ENCODE data around the gene BLVRA. TPM values are rescaled to one million over a fixed set of nuclear protein-coding genes. Genes with fewer than 3 reads are reported as not detected.

Gene BLVRA
- total RNA-seq, 4 donors from 2014 or later: 24.4 to 43.9 (median 29.2) TPM

GRCh38 chr7:43790006-43790405 lies 31.5 kb downstream of the BLVRA start:
- Histone ChIP-seq H3K27me3 (no peaks in the 10 kb centered on the region), H3K36me3 (peaks cover 53% of the 10 kb centered on the region), H3K9me3 (no peaks in the 10 kb centered on the region), H3K4me3 (no peak overlapping the region), H3K27ac (no peak overlapping the region), H3K4me1 (peaks cover 3% of the 10 kb centered on the region)
- WGBS: 97% methylated on average over 5 of the region's 5 CpGs
- no peak for TF ChIP-seq EP300 (IDR thresholded peaks at IDR 0.05)
- TF ChIP-seq, protein P1, sequence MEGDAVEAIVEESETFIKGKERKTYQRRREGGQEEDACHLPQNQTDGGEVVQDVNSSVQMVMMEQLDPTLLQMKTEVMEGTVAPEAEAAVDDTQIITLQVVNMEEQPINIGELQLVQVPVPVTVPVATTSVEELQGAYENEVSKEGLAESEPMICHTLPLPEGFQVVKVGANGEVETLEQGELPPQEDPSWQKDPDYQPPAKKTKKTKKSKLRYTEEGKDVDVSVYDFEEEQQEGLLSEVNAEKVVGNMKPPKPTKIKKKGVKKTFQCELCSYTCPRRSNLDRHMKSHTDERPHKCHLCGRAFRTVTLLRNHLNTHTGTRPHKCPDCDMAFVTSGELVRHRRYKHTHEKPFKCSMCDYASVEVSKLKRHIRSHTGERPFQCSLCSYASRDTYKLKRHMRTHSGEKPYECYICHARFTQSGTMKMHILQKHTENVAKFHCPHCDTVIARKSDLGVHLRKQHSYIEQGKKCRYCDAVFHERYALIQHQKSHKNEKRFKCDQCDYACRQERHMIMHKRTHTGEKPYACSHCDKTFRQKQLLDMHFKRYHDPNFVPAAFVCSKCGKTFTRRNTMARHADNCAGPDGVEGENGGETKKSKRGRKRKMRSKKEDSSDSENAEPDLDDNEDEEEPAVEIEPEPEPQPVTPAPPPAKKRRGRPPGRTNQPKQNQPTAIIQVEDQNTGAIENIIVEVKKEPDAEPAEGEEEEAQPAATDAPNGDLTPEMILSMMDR (IDR thresholded peaks at IDR 0.05): no peak
- TF ChIP-seq POLR2AphosphoS5 (IDR thresholded peaks at IDR 0.05): no peak
- no peak for TF ChIP-seq POLR2A (IDR thresholded peaks at IDR 0.05)
- no peak for DNase-seq (ENCODE audit: low spot score in 2 of 2)

GRCh38 chr7:43790834-43791233 lies 32.4 kb downstream of the BLVRA start:
- H3K27ac ChIP-seq: no peak overlapping the region
- no peak for DNase-seq (ENCODE audit: low spot score in 2 of 2)
- H3K36me3 ChIP-seq: peaks cover 57% of the 10 kb centered on the region
- 94% methylated on average over 5 of the region's 5 CpGs for WGBS
- no peaks in the 10 kb centered on the region for H3K9me3 ChIP-seq
- H3K4me1 ChIP-seq: no peaks in the 10 kb centered on the region
- no peak overlapping the region for H3K4me3 ChIP-seq
- H3K27me3 ChIP-seq: no peaks in the 10 kb centered on the region
- TF ChIP-seq, protein P1 (IDR thresholded peaks at IDR 0.05): no peak
- TF ChIP-seq POLR2A (IDR thresholded peaks at IDR 0.05) (no peak), POLR2AphosphoS5 (IDR thresholded peaks at IDR 0.05) (no peak), EP300 (IDR thresholded peaks at IDR 0.05) (no peak)

DNA sequence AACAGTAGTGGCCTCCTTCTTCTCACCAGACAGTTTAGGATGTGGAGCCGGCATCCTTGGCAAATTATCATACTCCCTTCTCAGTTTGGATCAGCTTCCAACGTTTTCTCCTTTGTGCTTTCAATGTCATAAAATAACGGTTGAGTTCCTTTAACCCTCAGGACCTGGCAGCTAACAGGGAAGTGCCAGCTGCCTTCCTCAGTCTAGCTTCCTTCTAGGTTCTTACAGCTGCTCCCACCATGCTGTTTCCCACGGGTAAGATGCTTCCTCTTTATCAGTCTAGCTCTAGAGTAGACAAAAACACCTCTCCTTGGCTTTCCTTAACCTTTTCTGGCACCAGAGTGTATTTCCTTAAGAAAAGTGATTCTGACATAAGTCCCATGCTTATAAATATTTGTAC lies 33.2 kb downstream of the BLVRA start:
- Histone ChIP-seq H3K4me1 (no peaks in the 10 kb centered on the region), H3K27ac (no peak overlapping the region), H3K36me3 (peaks cover 57% of the 10 kb centered on the region), H3K4me3 (no peak overlapping the region), H3K9me3 (no peaks in the 10 kb centered on the region), H3K27me3 (no peaks in the 10 kb centered on the region)
- 38% methylated on average over 4 of the region's 4 CpGs for WGBS
- TF ChIP-seq POLR2AphosphoS5 (IDR thresholded peaks at IDR 0.05): no peak
- TF ChIP-seq POLR2A (IDR thresholded peaks at IDR 0.05): no peak
- TF ChIP-seq, protein P1 (IDR thresholded peaks at IDR 0.05): no peak
- no peak for TF ChIP-seq EP300 (IDR thresholded peaks at IDR 0.05)
- DNase-seq (ENCODE audit: low spot score in 2 of 2): no peak

- H3K27me3 ChIP-seq: no peaks in the 10 kb centered on the region
- WGBS: 85% methylated on average over 6 of the region's 6 CpGs
- TF ChIP-seq, protein P1 (IDR thresholded peaks at IDR 0.05): no peak
- TF ChIP-seq POLR2A (IDR thresholded peaks at IDR 0.05) (no peak), POLR2AphosphoS5 (IDR thresholded peaks at IDR 0.05) (no peak), EP300 (IDR thresholded peaks at IDR 0.05) (no peak)
- peaks cover 56% of the 10 kb centered on the region for H3K36me3 ChIP-seq
- no peak overlapping the region for H3K4me3 ChIP-seq
- H3K27ac ChIP-seq: no peak overlapping the region
- H3K9me3 ChIP-seq: no peaks in the 10 kb centered on the region
- H3K4me1 ChIP-seq: no peaks in the 10 kb centered on the region
- no peak for DNase-seq (ENCODE audit: low spot score in 2 of 2)
Observed at GRCh38 chr7:43792471-43793150, 34.1 kb downstream of the BLVRA start.

DNA sequence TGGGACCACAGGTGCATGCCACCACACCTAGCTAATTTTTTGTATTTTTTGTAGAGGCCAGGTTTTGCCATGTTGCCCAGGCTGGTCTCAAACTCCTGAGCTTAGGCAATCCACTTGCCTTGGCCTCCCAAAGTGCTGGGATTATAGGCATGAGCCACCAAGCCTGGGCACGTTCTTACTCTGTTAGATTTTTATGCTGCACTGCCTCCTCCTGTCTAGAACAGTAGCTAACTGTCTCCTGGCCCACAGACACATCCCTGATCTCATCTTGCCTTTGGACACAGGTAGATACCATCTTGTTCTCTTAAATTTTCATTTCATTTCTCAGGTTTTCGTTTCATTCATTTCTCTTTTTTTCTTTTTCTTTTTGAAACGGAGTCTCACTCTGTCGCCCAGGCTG lies 41.1 kb downstream of the BLVRA start:
- no peak overlapping the region for H3K27ac ChIP-seq
- TF ChIP-seq POLR2AphosphoS5 (IDR thresholded peaks at IDR 0.05): no peak
- TF ChIP-seq EP300 (IDR thresholded peaks at IDR 0.05): no peak
- no peaks in the 10 kb centered on the region for H3K27me3 ChIP-seq
- H3K4me3 ChIP-seq: no peak overlapping the region
- no peaks in the 10 kb centered on the region for H3K4me1 ChIP-seq
- no peak for DNase-seq (ENCODE audit: low spot score in 2 of 2)
- H3K9me3 ChIP-seq: no peaks in the 10 kb centered on the region
- WGBS: 81% methylated on average over 4 of the region's 4 CpGs
- peaks cover 48% of the 10 kb centered on the region for H3K36me3 ChIP-seq

Data from suprapubic skin (tissue), 4 donors.